Spleen (tissue), 11 donors: Measurements from ENCODE around the gene CLC. TPM values are rescaled to one million over a fixed set of nuclear protein-coding genes. Genes with fewer than 3 reads are reported as not detected.
"Not testable (repeated sequence)": the region's sequence is repeated elsewhere in the genome, so short reads cannot be mapped to it uniquely, and the experiment has no call there.

Experiments used
- DNase-seq: peaks from one replicate; pipeline ENCODE4 v3.0.0-alpha.2; 2020
- H3K27ac ChIP-seq, 8 donors: fragments of 200-600 bp; sonication (generic) in 7 of 8; 1 replicate in 4 of 8; 2 replicates in 4 of 8; pipeline versions ENCODE4 v1.5.0 to v1.8.0; 2016 to 2021; ENCODE audit warnings: inconsistent platforms in 4 of 8, mild to moderate bottlenecking in 4 of 8, moderate library complexity in 1 of 8
- H3K27me3 ChIP-seq, 7 donors: fragments of 200-600 bp; sonication (generic) in 6 of 7; replicated peaks in 1 of 7; 1 replicate in 4 of 7; 2 replicates in 3 of 7; pipeline versions ENCODE4 v1.5.0 to v1.8.0; 2016 to 2021; ENCODE audit warnings: inconsistent platforms in 3 of 7, mild to moderate bottlenecking in 1 of 7
- H3K36me3 ChIP-seq, 6 donors: fragments of 200-600 bp; sonication (generic) in 5 of 6; 1 replicate in 4 of 6; 2 replicates in 2 of 6; pipeline versions ENCODE4 v1.5.0 to v1.8.0; 2016 to 2021; ENCODE audit warnings: inconsistent platforms in 2 of 6
- H3K4me1 ChIP-seq, 6 donors: fragments of 200-600 bp; sonication (generic) in 5 of 6; 1 replicate in 3 of 6; 2 replicates in 3 of 6; pipeline versions ENCODE4 v1.5.0 to v1.8.0; 2016 to 2021; ENCODE audit warnings: inconsistent platforms in 3 of 6
- H3K4me3 ChIP-seq, 8 donors: fragments of 200-600 bp; sonication (generic) in 7 of 8; 1 replicate in 4 of 8; 2 replicates in 4 of 8; pipeline versions ENCODE4 v1.5.0 to v1.8.0; 2016 to 2021; ENCODE audit warnings: inconsistent platforms in 4 of 8, mild to moderate bottlenecking in 4 of 8, moderate library complexity in 2 of 8
- H3K9me3 ChIP-seq, 8 donors: fragments of 200-600 bp; sonication (generic) in 7 of 8; 1 replicate in 4 of 8; 2 replicates in 4 of 8; pipeline versions ENCODE4 v1.5.0 to v1.8.0; 2016 to 2021; ENCODE audit warnings: inconsistent platforms in 4 of 8
- CTCF ChIP-seq, 11 experiments: fragments of 200-600 bp in 7 of 11; fragments of 450-650 bp in 4 of 11; sonication (generic) in 4 of 11; IDR thresholded peaks in 8 of 11; conservative IDR thresholded peaks in 3 of 11; 1 replicate in 7 of 11; 2 replicates in 4 of 11; pipeline versions ENCODE4 v1.4.0 to v1.8.0; 2016 to 2021; ENCODE audit warnings: antibody characterized with exemption in 11 of 11, inconsistent platforms in 4 of 11, mild to moderate bottlenecking in 1 of 11
- POLR2A ChIP-seq, 3 donors: fragments of 450-650 bp; IDR thresholded peaks; one replicate each; pipeline ENCODE4 v1.5.1; 2017; ENCODE audit warnings: antibody characterized with exemption in 3 of 3, mild to moderate bottlenecking in 1 of 3
- POLR2AphosphoS5 ChIP-seq, 3 donors: sonication (generic); formaldehyde crosslinking; IDR thresholded peaks; one replicate each; pipeline ENCODE4 v1.5.1; 2017; ENCODE audit warnings: antibody characterized with exemption in 3 of 3
- WGBS, 5 donors: extraction: QIAGEN DNeasy Blood & Tissue Kit in 3 of 5; methylation state at CpG; one replicate each; pipeline versions ENCODE4 v1.1.5 to v1.1.7; 2013 to 2018; 5-methylcytosine and 5-hydroxymethylcytosine counted together
- intact Hi-C: fragments of 100-400 bp; cut with DNase I; formaldehyde crosslinking; loops from one replicate; pipeline ENCODE4 v1.15.0; 2023; ENCODE audit warnings: low total_unique reads
- polyA plus RNA-seq, 3 donors: library from polyadenylated mRNA; stranded (reverse); fragments of 200-250 nt; gene quantifications; one replicate each; pipeline ENCODE4 v1.2.1, GENCODE V29; 2013
- total RNA-seq, 7 donors: library from RNA; depleted of rRNA in 3 of 7; stranded (reverse); fragments of >200 nt in 3 of 7; fragmentation: NEBNext Ultra II Directional in 4 of 7; extraction: Animal tissue kit (Norgen Biotek cat#: 25700) in 4 of 7; gene quantifications; one replicate each; pipeline versions ENCODE4 v1.1.0 to v1.2.1, GENCODE V29; 2016 to 2021
- donor health status: healthy with polysubstance abuse.
- donor health status: DM: no; HTN: no; CAD: no; lungs with moderate emphysema.
- donor health status: DM: no; HTN: no; CAD: no.
- donor health status: Bipolar disorder and iron deficiency.
- donor health status: healthy.
- donor health status: DM: no; HTN: no; CAD: no.
- donor health status: DM: yes; HTN: yes; CAD: no.

CLC gene
- total and polyA plus RNA-seq, 10 donors = 2.7 to 20.1 (median 6.2) TPM; not detected in 1

DNA sequence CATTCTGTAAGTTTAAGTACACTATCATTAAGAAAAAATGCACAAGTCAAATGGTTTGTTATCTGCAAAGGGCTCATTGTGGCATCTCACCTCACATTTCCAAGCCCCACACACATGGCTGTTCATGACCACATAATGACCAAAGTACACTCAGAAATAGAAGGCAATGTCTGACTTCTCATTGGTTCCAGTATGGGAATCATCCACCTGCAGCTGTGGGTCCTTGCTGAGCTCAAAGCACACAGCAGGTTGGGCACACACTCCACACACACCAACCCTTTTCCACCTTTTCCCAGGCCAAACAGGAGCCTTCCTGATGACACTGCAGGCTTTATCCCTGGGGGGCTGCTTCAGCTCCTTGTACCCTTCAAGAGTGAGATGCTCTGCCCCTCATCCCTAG, 11.8 kb downstream of the CLC start:
- TF ChIP-seq CTCF (IDR thresholded peaks at IDR 0.05 in 8 of 11, conservative IDR thresholded peaks at IDR 0.05 in 3 of 11) (no peak), POLR2A (IDR thresholded peaks at IDR 0.05) (no peak), POLR2AphosphoS5 (IDR thresholded peaks at IDR 0.05) (no peak)
- DNase-seq = no peak
- Histone ChIP-seq H3K4me1 (no peaks in the 10 kb centered on the region), H3K27ac (no peak overlapping the region), H3K9me3 (no peaks in the 10 kb centered on the region), H3K36me3 (no peaks in the 10 kb centered on the region), H3K4me3 (no peak overlapping the region), H3K27me3 (peaks cover 0 to 45% (median 5%) of the 10 kb centered on the region in 7 donors)
- intact Hi-C loops = no loop called here

DNA sequence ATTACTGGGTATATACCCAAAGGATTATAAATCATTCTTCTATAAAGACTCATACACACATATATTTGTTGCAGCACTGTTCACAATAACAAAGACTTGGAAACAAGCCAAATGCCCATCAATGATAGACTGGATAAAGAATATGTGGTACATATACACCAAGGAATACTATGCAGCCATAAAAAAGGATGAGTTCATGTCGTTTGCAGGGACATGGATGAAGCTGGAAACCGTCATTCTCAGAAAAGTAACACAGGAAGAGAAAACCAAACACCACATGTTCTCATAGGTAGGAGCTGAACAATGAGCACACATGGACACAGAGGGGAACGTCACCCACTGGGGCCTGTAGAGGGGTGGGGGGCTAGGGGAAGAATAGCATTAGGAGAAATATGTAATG, 17.7 kb downstream of the CLC start:
- H3K4me1 ChIP-seq, H3K9me3 ChIP-seq, H3K36me3 ChIP-seq, H3K27ac ChIP-seq, intact Hi-C loops, H3K4me3 ChIP-seq, DNase-seq: not testable (repeated sequence)
- H3K27me3 ChIP-seq = peaks cover 0 to 55% (median 5%) of the 10 kb centered on the region in 7 donors
- WGBS, 5 donors = 70 to 83% (median 74%) methylated on average over 3 of the region's 3 CpGs

DNA sequence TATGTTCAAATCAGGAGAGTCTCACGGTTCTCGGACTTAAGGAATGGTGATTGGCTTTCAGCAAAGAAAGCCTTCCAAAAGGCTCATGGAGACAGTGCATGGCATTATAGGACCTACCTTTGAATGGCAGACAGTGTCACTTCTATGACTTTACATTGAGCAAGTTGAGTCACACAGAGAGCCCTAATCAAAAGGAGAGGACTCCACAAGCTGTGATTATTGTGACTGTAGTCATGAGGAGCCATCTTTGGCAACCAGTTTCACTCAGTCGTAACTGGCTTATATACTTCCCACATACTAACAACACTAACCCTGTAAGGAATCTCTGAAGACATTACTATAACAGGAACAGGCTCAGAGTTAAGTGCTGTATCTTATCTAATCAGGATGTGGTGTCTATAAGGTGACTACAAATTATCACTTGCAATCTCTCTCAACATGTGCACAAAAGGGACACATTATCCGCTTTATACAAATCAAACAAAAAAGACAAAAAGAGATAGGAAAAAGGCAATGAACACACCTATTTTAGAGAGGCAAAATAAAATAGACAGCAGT, 27.4 kb downstream of the CLC start:
- WGBS, 5 donors = 81 to 90% (median 89%) methylated on average over 4 of the region's 4 CpGs

GRCh38 chr19:39709026-39709872, 28.6 kb downstream of the CLC start:
- Histone ChIP-seq H3K27me3 (peaks cover 0 to 4% (median 0%) of the 10 kb centered on the region in 7 donors), H3K36me3 (no peaks in the 10 kb centered on the region), H3K4me1 (peaks cover 0 to 4% (median 0%) of the 10 kb centered on the region in 6 donors), H3K27ac (no peak overlapping the region), H3K9me3 (peaks cover 0 to 3% (median 0%) of the 10 kb centered on the region in 8 donors), H3K4me3 (no peak overlapping the region)
- TF ChIP-seq CTCF (IDR thresholded peaks at IDR 0.05 in 8 of 11, conservative IDR thresholded peaks at IDR 0.05 in 3 of 11) (no peak), POLR2A (IDR thresholded peaks at IDR 0.05) (no peak), POLR2AphosphoS5 (IDR thresholded peaks at IDR 0.05) (no peak)
- intact Hi-C loops = no loop called here
- no peak for DNase-seq
- WGBS, 5 donors = 84 to 89% (median 86%) methylated on average over 5 of the region's 5 CpGs

More for the DNA sequence above, 27.4 kb downstream of the CLC start:
- intact Hi-C loops = no loop called here
- H3K36me3 ChIP-seq = no peaks in the 10 kb centered on the region
- H3K9me3 ChIP-seq = peaks cover 0 to 6% (median 0%) of the 10 kb centered on the region in 8 donors
- H3K4me3 ChIP-seq = no peak overlapping the region
- peaks cover 0 to 4% (median 0%) of the 10 kb centered on the region in 6 donors for H3K4me1 ChIP-seq
- H3K27ac ChIP-seq = no peak overlapping the region
- no peak for DNase-seq
- no peak for TF ChIP-seq CTCF (IDR thresholded peaks at IDR 0.05 in 8 of 11, conservative IDR thresholded peaks at IDR 0.05 in 3 of 11)
- TF ChIP-seq POLR2A (IDR thresholded peaks at IDR 0.05) = no peak
- TF ChIP-seq POLR2AphosphoS5 (IDR thresholded peaks at IDR 0.05) = no peak
- H3K27me3 ChIP-seq = peaks cover 0 to 8% (median 0%) of the 10 kb centered on the region in 7 donors
